Stimulated activated CD4-positive, alpha-beta T cell treated with anti-CD3 and anti-CD28 coated beads, TNF-alpha, amount 100 ng/mL, for 24 hours (primary cell): ENCODE results near the gene TGIF1.
"Not testable (repeated sequence)": the region's sequence is repeated elsewhere in the genome, so short reads cannot be mapped to it uniquely, and the experiment has no call there.

ENCODE experiments used
- DNase-seq, 3 experiments: peaks; one replicate each; pipeline ENCODE4 v3.0.0-alpha.2; 2020; ENCODE audit warnings: low read depth in 3 of 3

The TGIF1 gene

DNA sequence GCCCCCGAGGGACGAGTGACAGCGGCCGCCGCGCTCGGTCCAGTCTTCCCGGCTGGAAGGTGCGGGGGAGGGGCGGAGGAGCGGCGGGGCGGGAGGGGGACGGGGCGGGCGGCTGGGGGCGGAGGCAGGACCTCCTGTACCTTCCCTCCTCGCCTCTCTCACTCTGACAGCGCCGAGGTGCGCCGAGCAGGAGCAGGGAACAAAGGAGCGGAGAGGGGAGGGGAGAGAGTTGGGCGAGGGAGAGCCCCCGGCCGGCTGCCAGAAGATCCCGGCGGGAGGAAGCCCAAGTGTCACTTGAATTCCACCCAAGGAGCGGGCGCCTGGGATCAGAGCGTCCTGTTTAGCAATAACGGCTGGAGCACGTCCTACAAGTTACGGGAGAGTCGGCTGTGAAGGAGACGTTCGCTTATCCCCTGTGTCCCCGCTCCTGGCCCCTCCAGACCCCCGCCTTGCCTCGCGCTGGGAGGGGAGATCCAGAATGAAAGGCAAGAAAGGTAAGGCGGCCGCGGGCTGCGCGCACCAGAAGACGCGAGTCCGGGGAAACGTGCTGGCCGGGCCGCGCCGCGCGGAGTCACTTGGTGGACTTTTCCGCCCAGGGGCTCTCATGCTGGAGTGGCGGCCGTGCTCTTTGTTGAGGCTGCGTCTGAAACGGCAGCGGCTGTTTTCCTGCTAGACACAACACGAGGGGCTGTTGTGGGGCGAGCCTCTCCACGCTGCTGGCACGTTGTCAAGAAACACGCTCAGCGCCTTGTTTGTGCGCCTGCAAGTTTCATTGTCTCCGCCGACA is at the start of gene TGIF1:
TGIF1 (plus strand) TSS at position 161 of the 787 bp plus-strand sequence; CDS start at position 479, 318 bp downstream.
- peak in 1 of 3 experiments; percentile 46 for DNase-seq

DNA sequence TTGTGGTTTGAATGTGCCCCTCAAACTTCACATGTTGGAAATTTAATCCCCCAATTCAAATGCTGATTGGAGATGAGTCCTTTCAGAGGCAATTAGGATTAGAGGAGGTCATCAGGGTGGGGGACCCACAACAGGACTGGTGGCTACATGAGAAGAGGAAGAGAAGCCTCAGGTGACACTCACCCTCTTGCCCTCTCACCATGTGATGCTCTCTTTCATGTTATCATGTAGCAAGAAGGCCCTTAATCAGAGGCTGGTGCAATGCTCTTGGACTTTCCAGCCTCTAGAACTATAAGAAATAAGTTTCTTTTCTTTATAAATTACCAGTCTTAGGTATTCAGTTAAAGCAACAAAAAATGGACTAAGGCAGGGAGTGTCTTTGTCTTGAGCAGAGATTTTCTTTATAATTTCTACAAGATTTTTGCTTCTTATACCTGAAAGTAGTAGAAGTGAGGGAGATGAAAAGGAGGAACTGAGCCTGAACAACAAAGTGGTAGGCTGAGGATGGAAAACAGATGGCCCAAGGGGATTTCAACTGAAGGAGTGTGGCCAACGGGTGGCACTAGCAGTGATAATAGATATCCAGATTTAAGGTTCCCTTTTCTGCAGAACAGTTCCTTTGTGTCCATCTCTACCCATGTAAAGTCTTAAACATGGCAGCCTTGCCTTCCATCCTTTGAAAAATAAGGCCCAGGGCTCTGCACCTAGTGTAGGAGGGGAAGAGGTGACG is 49.2 kb upstream of the TGIF1 start:
- DNase-seq, result no peak

DNA sequence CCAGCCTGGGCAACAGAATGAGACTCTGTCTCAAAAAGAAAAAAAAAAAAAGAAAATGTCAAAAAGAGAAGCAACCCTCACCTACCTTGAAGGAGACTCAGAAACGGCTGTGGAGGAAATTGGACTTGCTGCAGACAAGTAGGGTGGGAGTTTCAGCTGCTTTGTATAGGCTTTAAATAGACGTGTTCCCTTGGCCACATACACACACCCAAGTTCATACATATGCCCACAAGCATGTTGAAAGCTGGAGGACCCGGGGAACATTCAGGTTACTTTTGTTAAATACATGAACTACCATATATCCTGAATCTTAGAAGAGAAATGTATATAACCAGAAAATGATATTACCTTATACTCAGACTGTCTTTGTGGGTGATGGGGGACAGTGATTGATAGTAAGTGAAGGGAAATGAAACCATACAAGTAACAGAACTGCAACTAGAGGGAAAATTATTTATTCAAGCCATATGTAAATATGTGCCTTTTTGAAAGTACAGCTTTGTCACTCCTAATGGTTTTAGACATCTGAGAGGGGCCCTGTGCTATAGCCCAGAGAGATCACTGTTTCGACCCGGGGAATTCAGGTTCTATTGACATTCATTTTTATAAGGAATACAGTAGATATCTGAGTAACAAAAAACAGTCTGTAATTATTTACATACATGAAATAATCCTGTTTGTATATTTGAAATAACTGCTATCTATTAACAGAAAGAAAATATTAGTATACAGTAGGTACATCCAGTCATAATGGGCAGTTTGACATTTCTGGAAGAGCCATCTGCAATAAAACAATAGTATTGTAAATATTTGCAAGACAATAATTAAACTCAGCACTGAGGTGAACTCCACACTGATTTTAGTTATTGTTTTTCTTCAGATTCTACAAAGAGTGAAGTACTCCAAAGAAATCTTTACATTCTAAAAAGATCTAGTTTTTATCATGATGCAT is 48.0 kb upstream of the TGIF1 start:
- no peak for DNase-seq

DNA sequence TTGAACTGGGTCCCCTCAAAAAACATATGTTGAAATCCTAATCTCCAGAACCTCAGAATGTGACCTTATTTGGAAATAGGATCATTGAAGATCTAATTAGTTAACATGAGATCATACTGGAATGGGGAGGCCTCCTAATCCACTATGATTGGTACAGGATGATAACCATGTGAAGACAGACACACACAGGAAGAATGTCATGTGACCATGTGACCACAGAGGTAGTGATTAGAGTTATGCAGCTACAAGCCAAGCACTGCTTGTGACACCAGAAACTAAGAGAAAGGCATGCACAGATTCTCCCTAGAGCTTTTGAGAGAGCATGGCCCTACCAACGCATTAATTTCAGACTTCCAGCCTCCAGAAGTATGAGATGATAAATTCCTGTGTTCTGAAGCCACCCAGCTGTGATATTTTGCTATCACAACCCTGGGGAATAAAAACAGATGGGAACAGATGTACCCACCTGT is 47.0 kb upstream of the TGIF1 start:
- no peak for DNase-seq

DNA sequence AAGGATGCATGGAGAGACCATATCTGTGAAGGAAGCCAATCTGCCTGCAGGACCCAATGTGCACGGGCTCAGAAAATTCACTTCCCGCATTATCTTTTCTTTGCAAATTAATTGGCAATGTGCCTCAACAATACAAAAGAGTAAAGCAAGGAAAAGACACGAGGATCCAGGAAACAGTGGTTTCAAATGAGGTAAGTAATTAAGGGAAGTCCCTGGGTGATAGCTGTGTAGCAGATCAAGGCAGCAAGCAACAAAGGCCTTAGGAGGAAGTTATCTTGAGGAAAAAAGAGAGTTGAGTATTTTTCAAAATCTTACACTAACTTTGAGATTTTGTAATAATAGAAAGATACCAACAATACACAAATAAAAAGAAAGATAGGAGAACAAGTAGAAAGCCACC is 44.3 kb upstream of the TGIF1 start:
- no peak for DNase-seq

DNA sequence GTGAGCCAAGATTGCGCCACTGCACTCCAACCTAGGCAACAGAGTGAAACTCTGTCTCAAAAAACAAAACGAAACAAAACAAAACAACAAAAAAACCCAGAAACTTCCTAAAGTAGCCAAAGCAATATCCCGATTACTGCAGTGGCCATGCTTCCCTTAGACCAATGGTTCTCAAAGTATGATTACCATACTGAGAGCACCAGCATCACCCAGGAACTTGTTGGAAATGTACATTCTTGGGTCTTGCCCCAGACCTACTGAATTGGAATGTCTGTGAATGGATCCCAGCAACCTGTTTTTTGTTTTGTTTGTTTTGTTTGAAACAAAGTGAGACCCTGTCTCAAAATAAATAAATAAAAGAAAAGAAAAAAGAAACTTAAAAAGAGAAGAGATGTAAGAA is 41.9 kb upstream of the TGIF1 start:
- no peak for DNase-seq

DNA sequence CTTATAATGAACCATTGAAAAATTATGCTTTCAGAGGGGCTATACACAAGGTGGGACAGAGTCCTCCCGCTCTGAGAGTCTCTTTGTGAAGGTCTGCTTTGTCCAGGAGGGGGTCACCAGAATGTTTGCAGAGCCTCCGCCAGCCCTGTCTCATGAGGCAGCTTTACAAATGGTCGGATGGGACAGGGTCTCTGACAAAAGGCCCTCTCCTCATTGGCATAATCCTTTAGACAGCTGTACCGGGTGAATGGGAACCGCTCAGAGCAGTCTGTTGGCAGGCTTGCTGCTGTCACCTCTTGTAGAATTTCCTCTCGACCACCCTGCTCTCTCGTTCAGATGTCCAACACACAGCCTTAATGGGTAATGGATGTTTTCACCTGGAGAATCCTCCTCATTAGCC is 40.2 kb upstream of the TGIF1 start:
- no peak for DNase-seq

DNA sequence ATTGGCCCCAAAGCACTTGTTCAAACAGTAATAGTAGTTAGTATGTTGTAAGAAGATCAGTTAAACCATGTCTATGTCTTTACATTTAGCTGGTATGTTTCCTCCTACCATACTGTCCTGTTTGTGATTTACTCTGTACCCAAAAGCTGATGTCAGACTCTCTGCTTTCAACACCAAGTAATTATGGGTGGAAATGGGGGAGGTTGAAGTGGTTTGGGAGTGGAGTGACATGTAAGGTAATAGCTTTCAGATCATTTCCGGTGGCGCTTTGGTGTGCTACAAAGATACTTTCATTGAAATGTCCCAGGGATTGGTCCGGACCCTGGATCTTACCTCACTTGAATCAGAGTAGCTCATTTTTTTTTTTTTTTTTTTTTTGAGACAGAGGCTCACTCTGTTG is 39.7 kb upstream of the TGIF1 start:
- no peak for DNase-seq

DNA sequence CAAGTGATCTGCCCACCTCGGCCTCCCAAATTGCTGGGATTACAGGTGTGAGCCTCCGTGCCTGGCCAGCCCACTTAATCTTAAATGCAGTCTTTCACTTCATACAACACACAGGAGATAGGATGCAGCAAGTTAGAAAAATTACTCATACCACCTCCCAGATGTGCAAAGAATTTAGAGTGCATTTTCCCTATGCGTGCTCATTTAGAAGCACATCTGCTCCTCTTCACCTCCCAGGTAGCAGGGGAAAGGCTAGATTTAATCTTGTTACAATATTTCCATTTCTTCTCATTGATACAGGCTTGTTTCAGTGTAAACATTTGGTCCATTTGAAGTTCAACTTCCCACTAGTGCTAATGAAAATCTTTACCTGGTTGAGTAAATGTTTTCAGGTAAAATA is 39.1 kb upstream of the TGIF1 start:
- DNase-seq, result not testable (repeated sequence)

DNA sequence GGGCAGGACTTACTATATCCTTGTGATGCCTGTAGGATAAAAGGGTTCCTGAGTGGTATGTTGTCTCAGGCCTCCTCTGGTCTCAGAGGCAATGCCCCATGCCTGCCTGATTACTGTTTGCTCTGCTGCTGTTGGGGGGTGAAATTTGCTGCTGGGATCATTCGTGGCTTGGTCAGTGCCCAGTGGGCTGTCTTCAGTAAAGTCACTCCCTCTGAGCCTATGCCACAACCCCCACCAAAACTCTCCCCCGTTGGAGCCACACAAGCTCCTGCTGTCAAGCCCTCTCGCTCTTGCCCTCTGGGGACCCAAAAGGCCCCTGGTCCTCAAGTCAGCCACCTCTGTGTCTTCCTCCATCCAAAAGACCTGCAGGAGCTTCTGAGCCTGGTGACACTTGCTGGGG is 38.6 kb upstream of the TGIF1 start:
- DNase-seq, result no peak

DNA sequence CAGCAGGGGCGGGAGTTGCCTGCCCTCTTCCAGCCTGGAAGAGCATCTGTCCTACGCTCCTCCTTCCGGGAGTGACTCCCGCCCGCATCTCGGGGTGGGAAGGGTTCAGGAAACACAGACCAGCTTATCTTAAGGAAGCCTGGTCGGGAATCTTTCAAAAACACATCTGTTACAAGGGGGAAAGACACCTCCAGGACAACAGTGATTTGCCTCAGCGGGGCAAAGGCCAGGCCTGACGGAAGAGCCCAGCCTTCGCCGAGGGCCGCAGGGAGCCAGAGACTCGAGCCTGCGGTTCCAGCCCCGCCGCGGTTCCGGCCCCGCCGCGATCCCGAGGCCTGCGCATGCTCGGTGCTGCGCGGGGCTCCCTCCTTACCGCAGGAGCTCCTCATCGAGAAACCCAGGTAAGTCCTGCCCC is 38.1 kb upstream of the TGIF1 start:
- DNase-seq, result peak in 1 of 3 experiments; percentile 25

DNA sequence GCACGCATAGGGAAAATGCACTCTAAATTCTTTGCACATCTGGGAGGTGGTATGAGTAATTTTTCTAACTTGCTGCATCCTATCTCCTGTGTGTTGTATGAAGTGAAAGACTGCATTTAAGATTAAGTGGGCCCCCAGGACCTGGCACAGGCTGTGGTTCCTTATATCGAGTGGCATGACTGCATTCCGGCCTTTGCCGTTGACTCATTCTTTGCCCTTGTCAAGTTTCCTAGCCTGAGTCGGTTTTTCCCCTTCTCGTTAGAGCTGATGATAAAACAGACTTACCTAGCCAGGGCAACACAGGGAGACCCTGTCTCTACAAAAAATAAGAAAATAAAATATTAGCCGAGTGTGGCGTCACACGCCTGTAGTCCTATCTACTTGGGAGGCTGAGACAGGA is 37.4 kb upstream of the TGIF1 start:
- DNase-seq, result peak in 2 of 3 experiments; percentile 16 to 45

DNA sequence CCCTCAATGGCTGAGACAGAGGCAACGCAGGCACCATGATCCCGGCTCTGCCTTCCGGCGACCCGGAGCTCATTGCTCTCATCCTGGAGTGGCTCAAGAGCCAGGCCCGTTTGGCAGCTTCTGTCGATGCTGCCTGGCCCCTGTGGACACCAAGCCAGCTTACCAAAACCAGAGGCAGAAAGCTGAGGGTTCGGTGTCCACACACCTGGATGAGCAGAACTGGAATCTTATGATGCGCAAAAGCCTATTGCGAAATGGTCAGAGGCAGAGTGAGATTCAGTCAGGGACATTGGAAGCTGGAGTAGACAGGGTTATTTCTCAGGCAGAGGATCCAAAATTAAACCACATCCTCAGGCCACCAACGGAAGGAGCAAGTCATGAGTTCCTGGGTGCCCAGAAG is 34.9 kb upstream of the TGIF1 start:
- DNase-seq, result no peak

DNA sequence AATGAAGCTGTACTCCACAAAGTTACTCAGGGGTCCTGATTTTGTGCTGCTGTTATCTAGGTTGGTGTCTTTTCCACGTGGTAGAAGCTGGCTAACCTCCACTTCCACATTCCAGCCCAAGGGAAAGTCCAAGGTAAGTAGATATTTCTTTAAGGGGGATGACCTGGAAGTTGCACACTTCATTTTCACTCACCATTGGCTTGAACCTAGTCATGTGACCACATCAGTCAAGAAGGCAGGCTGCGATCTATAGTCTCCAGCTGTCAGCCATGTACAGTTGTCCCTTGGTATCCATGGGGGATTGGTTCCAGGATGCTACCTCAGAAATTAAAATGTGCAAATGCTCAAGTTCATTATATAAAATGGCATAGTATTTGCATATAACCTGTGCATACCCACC is 31.9 kb upstream of the TGIF1 start:
- no peak for DNase-seq

DNA sequence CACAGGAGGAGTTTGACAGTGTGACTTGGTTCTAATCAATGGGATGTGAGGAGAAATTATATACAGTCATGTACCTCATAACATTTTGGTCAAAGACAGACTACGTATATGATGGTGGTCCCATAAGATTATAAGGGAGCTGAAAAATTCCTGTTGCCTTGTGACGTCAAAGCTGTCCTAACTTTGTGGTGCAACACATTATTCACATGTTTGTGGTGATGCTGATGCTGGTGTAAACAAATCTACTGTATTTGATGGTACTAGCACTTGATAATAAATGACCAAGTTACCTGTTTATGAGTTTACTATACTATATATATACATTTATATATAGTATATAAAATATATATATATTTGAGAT is 29.1 kb upstream of the TGIF1 start:
- no peak for DNase-seq

DNA sequence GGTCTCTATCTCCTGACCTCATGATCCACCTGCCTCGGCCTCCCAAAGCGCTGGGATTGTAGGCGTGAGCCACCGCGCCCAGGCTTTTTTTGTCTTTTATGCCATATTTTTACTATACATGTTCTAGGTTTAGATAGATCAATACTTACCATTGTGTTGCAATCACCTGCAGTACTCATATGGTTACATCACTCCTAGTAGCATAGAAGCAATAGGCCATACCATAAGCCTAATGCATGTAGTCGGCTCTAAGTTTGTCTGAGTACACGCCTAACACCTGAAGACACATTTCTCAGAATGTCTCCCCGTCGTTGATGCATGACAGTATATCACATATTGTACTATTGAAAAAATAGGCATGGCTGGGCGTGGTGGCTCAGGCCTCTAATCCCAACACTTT is 27.1 kb upstream of the TGIF1 start:
- no peak for DNase-seq

DNA sequence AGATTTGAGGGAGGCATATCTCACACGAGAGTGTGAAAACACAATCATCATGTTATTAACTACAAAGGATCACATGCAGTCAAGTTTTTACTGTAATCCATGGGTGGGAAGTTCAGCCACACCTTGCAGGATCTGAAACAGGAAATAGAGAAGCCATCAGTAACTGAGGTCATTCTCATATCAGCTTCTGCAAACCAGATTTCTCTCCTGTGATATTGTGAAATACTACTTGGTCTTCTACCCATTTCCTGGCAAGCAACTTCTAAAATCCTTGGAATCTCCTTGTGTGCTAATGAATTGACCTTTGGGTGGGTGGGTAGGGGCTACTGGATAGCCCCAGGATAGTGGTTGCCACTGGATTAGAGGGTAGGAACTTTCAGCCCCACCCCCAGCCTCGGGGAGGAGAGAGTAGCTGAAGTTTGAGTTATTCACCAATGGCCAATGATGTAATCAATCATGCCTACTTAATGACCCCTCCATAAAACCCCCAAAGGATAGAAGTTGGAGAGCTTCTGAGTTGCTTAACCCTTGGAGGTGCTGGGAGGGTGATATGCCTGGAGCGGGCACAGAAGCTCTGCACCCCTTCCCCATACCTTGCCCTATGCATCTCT is 25.6 kb upstream of the TGIF1 start:
- DNase-seq, result no peak

DNA sequence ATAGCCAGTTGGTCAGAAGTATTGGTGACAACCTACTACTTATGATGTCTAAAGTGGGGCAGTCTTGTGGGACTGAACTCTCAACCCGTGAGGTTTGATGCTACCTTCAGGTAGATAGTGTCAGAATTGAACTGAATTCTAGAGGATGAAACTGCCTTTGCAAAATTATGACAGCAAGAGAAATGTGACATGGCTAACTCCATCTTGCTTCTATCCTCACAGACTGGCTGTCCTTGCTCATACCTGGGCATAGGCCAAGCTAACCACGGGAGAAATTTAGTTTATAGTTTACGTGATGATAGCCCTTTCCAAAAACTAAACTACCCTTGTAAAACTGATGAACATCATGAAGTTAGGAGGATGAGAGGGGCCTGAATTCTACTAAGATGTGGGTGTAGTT is 24.9 kb upstream of the TGIF1 start:
- no peak for DNase-seq

DNA sequence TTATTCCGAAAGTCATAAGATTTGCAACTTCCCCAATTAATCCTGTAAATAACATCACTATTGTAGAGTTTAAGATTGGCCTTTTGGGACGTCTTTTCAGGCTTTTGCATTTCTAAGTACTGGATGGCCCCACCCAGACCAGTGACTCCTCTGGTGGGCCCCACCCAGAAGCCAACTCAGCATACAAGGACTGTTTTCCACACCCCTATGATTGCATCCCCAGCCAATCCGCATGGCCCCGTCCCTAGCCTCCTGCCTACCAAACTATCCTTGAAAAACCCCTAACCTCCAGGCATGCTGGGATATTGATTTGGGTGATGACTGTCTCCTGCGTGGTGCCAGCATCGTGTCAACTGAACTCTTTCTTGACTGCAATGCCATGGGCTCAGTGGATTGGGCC is 24.5 kb upstream of the TGIF1 start:
- no peak for DNase-seq

DNA sequence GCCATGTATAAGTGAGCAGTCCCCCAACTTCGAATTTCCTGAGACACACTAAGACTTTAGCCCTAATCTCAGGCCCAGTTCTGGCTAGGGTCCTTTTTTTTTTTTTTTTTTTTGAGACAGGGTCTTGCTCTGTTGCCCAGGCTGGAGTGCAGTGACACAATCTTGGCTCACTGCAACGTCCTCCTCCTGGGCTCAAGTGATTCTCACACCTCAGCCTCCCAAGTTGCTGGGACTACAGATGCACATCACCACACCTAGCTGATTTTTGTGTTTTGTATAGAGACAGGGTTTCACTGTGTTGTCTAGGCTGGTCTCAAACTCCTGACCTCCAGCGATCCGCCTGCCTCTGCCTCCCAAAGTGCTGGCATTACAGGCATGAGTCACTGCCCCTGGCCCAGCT is 23.9 kb upstream of the TGIF1 start:
- DNase-seq, result no peak

DNA sequence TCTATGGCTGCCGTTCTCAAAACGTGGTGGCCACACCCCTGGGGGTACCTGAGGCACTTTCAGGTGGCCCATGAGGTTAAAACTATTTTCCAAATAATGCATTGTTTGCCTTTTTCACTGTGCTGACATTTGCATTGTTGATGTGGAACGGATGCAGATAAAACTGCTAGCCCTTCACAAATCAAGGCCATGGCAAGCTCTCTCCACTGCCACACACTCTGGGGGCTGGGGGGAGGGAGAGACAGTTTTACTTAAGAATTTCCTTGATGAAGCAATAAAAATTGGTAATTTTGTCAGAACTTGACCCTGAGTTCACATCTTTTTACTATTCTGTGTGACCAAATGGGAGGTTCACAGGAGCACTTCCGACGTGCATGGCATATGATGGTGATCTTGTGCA is 22.0 kb upstream of the TGIF1 start:
- no peak for DNase-seq

DNA sequence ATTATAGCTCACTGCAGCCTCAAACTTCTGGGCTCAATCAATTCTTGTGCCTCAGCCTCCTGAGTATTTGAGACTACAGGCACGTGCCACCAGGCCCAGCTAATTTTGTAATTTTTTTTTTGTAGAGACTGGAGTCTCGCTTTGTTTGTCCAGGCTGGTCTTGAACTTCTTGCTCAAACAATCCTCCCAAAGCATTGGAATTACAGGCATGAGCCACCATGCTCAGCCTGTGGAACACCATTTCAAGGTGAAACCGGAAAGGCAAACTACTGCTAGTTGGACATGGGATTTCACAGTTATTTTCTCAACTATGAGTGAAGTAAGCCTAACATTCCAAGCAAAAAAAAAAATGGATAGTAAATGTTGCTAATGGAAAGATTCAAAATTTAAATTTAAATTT is 20.9 kb upstream of the TGIF1 start:
- DNase-seq, result no peak
